Calu3 (cell line): ENCODE results near the gene ARHGAP21. TPM values are rescaled to one million over a fixed set of nuclear protein-coding genes. Genes with fewer than 3 reads are reported as not detected.
"Not testable (repeated sequence)": the region's sequence is repeated elsewhere in the genome, so short reads cannot be mapped to it uniquely, and the experiment has no call there.

Experiments
- BruUV-seq: library from RNA; stranded (reverse); fragments of 400-500 nt; replicated peaks from 2 replicates; lab custom pipeline; 2021; lab: Mats Ljungman, UMichigan
- CTCF ChIA-PET: fragments of 300-600 bp; sonication (Branson Sonifier 250); formaldehyde crosslinking; loops from one replicate; lab custom pipeline; 2022; ENCODE audit warnings: antibody characterized with exemption; lab: Charles Lee
- DNase-seq: peaks from one replicate; pipeline ENCODE4 v3.0.0; 2022
- H3K27ac Mint-ChIP-seq: one replicate; pipeline ENCODE4 v1.8.0; 2022; ENCODE audit warnings: mixed read lengths; ENCODE audit not compliant: unreplicated experiment
- H3K27me3 Mint-ChIP-seq: one replicate; pipeline ENCODE4 v1.8.0; 2022; ENCODE audit warnings: mixed read lengths; ENCODE audit not compliant: unreplicated experiment
- H3K36me3 Mint-ChIP-seq: one replicate; pipeline ENCODE4 v1.8.0; 2022; ENCODE audit warnings: mild to moderate bottlenecking, moderate library complexity, mixed read lengths; ENCODE audit not compliant: insufficient read depth, unreplicated experiment
- H3K4me1 Mint-ChIP-seq: one replicate; pipeline ENCODE4 v1.8.0; 2022; ENCODE audit warnings: mild to moderate bottlenecking, low read depth, mixed read lengths; ENCODE audit not compliant: unreplicated experiment
- H3K4me3 Mint-ChIP-seq: one replicate; pipeline ENCODE4 v1.8.0; 2022; ENCODE audit warnings: mild to moderate bottlenecking, low read depth, moderate library complexity, mixed read lengths; ENCODE audit not compliant: unreplicated experiment
- H3K9me3 Mint-ChIP-seq: one replicate; pipeline ENCODE4 v1.8.0; 2022; ENCODE audit warnings: low read depth, mixed read lengths; ENCODE audit not compliant: unreplicated experiment
- intact Hi-C: fragments of 100-400 bp; cut with micrococcal nuclease; formaldehyde crosslinking; loops from one replicate; pipeline ENCODE4 v1.10.0; 2022; ENCODE audit not compliant: unreplicated experiment
- total RNA-seq: library from RNA; stranded (reverse); gene quantifications from 2 replicates; pipeline ENCODE4 v1.2.3, GENCODE V29; 2022
- TF ChIP-seq, protein P1 (sequence below): fragments of 200-600 bp; IDR thresholded peaks from one replicate; pipeline ENCODE4 v1.8.0; 2022; ENCODE audit warnings: antibody characterized with exemption; ENCODE audit not compliant: unreplicated experiment

ARHGAP21 gene
- total RNA-seq, 1 experiment from 2014 or later, result 67.5 TPM

DNA sequence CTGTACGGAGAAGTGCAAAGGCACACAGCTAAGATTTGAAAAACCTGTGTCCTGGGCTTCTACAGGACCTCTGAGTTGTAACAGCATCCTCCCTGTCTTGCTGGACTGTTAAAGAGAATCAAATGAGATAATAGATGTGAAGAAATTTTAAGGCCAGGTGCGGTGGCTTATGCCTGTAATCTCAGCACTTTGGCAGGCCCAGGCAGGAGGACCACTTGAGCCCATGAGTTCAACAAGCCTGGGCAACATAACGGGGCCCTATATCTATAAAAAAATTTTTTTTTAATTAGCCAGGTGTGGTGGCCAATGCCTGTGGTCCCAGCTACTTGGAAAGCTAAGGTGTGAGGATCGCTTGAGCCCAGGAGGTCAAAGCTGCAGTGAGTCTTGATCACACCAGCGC is 2.9 kb upstream of the ARHGAP21 start:
- Mint-ChIP-seq H3K27me3 (no peaks in the 10 kb centered on the region), H3K4me1 (peaks cover 13% of the 10 kb centered on the region), H3K36me3 (peaks cover 36% of the 10 kb centered on the region), H3K27ac (no peak overlapping the region), H3K9me3 (no peaks in the 10 kb centered on the region), H3K4me3 (no peak overlapping the region)
- CTCF ChIA-PET, result no interaction called here
- no peak for DNase-seq
- intact Hi-C loops, result loop anchor here (10.0 kb wide), 1 partner anchor 118 kb away; no protein-coding TSS in a partner anchor
- TF ChIP-seq, protein P1, sequence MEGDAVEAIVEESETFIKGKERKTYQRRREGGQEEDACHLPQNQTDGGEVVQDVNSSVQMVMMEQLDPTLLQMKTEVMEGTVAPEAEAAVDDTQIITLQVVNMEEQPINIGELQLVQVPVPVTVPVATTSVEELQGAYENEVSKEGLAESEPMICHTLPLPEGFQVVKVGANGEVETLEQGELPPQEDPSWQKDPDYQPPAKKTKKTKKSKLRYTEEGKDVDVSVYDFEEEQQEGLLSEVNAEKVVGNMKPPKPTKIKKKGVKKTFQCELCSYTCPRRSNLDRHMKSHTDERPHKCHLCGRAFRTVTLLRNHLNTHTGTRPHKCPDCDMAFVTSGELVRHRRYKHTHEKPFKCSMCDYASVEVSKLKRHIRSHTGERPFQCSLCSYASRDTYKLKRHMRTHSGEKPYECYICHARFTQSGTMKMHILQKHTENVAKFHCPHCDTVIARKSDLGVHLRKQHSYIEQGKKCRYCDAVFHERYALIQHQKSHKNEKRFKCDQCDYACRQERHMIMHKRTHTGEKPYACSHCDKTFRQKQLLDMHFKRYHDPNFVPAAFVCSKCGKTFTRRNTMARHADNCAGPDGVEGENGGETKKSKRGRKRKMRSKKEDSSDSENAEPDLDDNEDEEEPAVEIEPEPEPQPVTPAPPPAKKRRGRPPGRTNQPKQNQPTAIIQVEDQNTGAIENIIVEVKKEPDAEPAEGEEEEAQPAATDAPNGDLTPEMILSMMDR, result no peak
- no TSS peak for BruUV-seq

DNA sequence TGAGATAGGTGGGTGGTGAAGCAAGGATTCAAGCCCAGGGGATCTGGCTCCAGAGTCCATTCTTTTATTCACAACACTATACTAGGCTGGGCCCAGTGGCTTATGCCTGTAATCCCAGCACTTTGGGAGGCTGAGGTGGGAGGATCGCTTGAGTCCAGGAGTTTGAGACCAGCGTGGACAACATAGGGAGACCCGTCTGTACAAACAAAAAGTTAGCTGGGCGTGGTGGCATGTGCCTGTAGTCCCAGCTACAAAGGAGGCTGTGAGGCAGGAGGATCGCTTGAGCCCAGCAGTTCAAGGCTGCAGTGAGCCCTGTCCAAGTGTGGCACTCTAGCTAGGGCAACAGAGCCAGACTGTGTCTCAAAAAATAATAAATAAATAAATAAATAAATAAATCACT is 2.3 kb upstream of the ARHGAP21 start:
- peaks cover 42% of the 10 kb centered on the region for H3K36me3 Mint-ChIP-seq
- H3K9me3 Mint-ChIP-seq, H3K4me3 Mint-ChIP-seq, H3K27me3 Mint-ChIP-seq, CTCF ChIA-PET, BruUV-seq, H3K27ac Mint-ChIP-seq, DNase-seq, H3K4me1 Mint-ChIP-seq: not testable (repeated sequence)
- intact Hi-C loops, result loop anchor here (10.0 kb wide), 1 partner anchor 119 kb away; no protein-coding TSS in a partner anchor

DNA sequence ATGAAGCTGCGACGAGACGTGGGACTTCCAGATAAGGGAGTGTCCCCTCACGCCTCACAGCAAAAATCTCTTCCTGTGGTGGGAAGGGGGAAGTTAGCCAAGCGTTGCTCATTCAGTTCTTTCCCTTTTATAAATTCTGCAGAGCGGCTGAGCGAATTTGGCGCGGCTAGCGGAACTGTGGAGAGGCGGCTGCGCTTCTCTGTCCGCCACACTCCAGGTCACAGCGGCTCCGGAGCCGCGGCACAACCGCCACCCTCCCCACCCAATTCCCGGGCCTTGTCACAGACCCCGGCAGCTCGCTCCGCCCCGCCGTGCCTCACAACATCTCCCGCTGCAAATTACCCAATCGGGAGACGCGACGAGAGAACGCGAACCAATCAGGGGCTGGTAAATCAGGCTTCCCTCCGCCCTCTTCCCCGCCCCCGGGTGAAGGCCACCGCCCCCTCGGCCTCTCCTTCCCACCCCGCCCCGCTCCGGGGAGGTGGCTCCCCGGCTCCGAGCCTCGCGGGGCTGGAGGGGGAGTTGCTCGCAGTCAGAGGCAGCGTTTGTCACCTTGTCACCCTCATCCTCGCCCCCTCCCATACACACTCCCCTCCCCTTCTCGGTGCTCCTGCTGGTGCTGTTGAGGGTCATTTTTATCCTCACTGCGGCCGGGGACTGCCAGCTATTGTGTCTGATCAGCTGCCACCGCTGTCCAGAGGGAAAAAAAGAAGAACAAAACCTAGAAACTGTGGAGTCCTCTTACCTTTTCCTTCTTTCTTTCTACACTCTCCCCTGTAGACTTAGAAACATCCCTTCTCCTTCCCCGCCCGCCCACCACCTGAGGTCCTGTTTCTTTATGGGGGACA is 918 bp upstream of the ARHGAP21 start:
- no TSS peak for BruUV-seq
- CTCF ChIA-PET, result no interaction called here
- TF ChIP-seq, protein P1, result no peak
- Mint-ChIP-seq H3K4me3 (no peak overlapping the region), H3K36me3 (peaks cover 48% of the 10 kb centered on the region), H3K4me1 (peaks cover 6% of the 10 kb centered on the region), H3K9me3 (no peaks in the 10 kb centered on the region), H3K27me3 (no peaks in the 10 kb centered on the region), H3K27ac (peak overlapping the region; percentile 88)
- peak; percentile 98 for DNase-seq
- intact Hi-C loops, result loop anchor here (2.0 to 10.0 kb wide), 5 partner anchors 38 to 268 kb away; partner anchors contain the start of gene PRTFDC1

DNA sequence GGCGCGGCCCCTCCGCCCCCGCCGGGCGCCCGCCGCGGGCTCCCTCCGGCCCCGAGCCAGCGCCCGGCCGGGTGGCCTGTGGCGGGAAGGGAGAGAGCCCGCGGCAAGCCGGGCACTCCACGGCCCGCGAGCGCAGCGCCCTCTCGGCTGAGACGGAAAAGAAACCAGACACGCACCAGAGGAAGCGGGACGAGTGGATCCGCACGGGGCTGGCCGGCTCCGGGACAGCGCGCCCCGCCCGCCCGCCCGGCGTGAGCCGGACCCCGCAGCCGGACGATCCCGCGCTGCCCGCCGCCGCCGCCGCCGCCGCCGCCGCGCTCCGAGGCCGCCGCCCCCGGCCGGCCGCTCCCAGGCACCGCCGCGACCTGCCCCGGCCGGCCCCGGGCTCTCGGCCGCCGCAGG is 300 bp downstream of the ARHGAP21 start:
- TF ChIP-seq, protein P1, result no peak
- intact Hi-C loops, result loop anchor here (5.0 to 10.0 kb wide), 4 partner anchors 39 to 269 kb away; partner anchors contain the start of gene PRTFDC1
- Mint-ChIP-seq H3K4me3 (no peak overlapping the region), H3K36me3 (peaks cover 48% of the 10 kb centered on the region), H3K27me3 (no peaks in the 10 kb centered on the region), H3K27ac (peak overlapping the region; percentile 88), H3K4me1 (peaks cover 6% of the 10 kb centered on the region), H3K9me3 (no peaks in the 10 kb centered on the region)
- CTCF ChIA-PET, result interaction anchor here (0.6 to 2.1 kb wide), 2 partner anchors 80 to 225 kb away, joined by 4 to 5 read pairs; no protein-coding TSS in a partner anchor
- BruUV-seq, result no TSS peak
- DNase-seq, result peak; percentile 57
